B cell (primary cell): ENCODE data around the gene PLA2G3.

Experiments
- EZH2 ChIP-seq: IDR thresholded peaks from 2 replicates; pipeline ENCODE4 v1.6.1; 2012; ENCODE audit warnings: borderline replicate concordance, low read depth, mild to moderate bottlenecking, moderate library complexity, low read length; ENCODE audit not compliant: insufficient read depth, poor library complexity, severe bottlenecking
- TF ChIP-seq, protein P1 (sequence below): fragments of 200-600 bp; IDR thresholded peaks from one replicate; pipeline ENCODE4 v1.8.0; 2022; ENCODE audit warnings: antibody characterized with exemption, mild to moderate bottlenecking

DNA sequence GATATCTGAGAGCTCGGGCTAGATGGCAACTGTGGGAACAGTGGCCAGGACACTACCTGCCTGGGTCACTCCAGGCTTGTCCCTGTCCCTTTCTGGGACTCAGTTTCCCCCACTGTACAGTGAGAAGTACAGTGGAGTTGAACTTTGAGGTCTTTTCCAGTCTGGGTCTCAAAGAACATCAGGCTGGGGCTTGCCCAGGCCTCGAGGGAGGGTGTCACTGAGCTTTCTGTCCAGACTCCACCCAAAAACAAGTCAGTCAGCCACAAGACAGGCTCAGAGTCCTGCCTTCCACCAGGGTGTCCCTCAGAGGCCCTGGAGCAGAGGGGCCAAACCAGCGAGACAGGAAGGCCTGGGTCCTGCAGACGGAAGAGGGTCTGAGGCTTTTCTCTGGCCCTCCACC lies 2.0 kb upstream of the PLA2G3 start:
- TF ChIP-seq, protein P1, sequence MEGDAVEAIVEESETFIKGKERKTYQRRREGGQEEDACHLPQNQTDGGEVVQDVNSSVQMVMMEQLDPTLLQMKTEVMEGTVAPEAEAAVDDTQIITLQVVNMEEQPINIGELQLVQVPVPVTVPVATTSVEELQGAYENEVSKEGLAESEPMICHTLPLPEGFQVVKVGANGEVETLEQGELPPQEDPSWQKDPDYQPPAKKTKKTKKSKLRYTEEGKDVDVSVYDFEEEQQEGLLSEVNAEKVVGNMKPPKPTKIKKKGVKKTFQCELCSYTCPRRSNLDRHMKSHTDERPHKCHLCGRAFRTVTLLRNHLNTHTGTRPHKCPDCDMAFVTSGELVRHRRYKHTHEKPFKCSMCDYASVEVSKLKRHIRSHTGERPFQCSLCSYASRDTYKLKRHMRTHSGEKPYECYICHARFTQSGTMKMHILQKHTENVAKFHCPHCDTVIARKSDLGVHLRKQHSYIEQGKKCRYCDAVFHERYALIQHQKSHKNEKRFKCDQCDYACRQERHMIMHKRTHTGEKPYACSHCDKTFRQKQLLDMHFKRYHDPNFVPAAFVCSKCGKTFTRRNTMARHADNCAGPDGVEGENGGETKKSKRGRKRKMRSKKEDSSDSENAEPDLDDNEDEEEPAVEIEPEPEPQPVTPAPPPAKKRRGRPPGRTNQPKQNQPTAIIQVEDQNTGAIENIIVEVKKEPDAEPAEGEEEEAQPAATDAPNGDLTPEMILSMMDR: no peak
- TF ChIP-seq EZH2: no peak
